WERI-Rb-1 (cell line): ENCODE data around the gene INTS14.

Experiments used
- DNase-seq: peaks from one replicate; pipeline ENCODE4 v3.0.0-alpha.2; 2020
- H3K27ac ChIP-seq: fragments of 250-450 bp; sonication (Bioruptor Pico); 2 replicates; pipeline ENCODE4 v1.5.1; 2020; ENCODE audit warnings: mild to moderate bottlenecking, moderate library complexity
- H3K27me3 ChIP-seq: fragments of 250-450 bp; sonication (Bioruptor Pico); 2 replicates; pipeline ENCODE4 v1.5.1; 2021; ENCODE audit warnings: mild to moderate bottlenecking, low read depth, moderate library complexity; ENCODE audit not compliant: insufficient read depth, severe bottlenecking
- H3K36me3 ChIP-seq: fragments of 250-450 bp; sonication (Bioruptor Pico); 2 replicates; pipeline ENCODE4 v1.5.1; 2020; ENCODE audit warnings: mild to moderate bottlenecking, moderate library complexity
- H3K4me3 ChIP-seq: 2 replicates; pipeline ENCODE4 v1.5.1; 2011; ENCODE audit warnings: low read depth, mild to moderate bottlenecking, control low read depth, low read length
- H3K9me3 ChIP-seq: fragments of 250-450 bp; sonication (Bioruptor Pico); 2 replicates; pipeline ENCODE4 v1.5.1; 2021; ENCODE audit warnings: mild to moderate bottlenecking, moderate library complexity; ENCODE audit not compliant: severe bottlenecking
- CTCF ChIP-seq: IDR thresholded peaks from 2 replicates; pipeline ENCODE4 v1.5.1; 2011; ENCODE audit warnings: low read depth, mild to moderate bottlenecking, control low read depth, inconsistent platforms, low read length

Gene INTS14

GRCh38 chr15:65547841-65548240, 63.1 kb downstream of the INTS14 start:
- H3K9me3 ChIP-seq, result no peaks in the 10 kb centered on the region
- no peak for TF ChIP-seq CTCF
- no peaks in the 10 kb centered on the region for H3K27me3 ChIP-seq
- H3K4me3 ChIP-seq, result no peak overlapping the region
- peaks cover 16% of the 10 kb centered on the region for H3K36me3 ChIP-seq
- no peak overlapping the region for H3K27ac ChIP-seq
- no peak for DNase-seq

GRCh38 chr15:65541231-65541820, 69.6 kb downstream of the INTS14 start:
- no peak overlapping the region for H3K27ac ChIP-seq
- peaks cover 29% of the 10 kb centered on the region for H3K36me3 ChIP-seq
- H3K4me3 ChIP-seq, result no peak overlapping the region
- no peaks in the 10 kb centered on the region for H3K9me3 ChIP-seq
- no peak for DNase-seq
- no peaks in the 10 kb centered on the region for H3K27me3 ChIP-seq
- no peak for TF ChIP-seq CTCF

- no peak overlapping the region for H3K4me3 ChIP-seq
- no peak for DNase-seq
- peaks cover 39% of the 10 kb centered on the region for H3K36me3 ChIP-seq
- no peak overlapping the region for H3K27ac ChIP-seq
- H3K9me3 ChIP-seq, result no peaks in the 10 kb centered on the region
- TF ChIP-seq CTCF, result no peak
- H3K27me3 ChIP-seq, result no peaks in the 10 kb centered on the region
Observed at GRCh38 chr15:65540314-65540713, 70.6 kb downstream of the INTS14 start.

- no peak overlapping the region for H3K27ac ChIP-seq
- H3K4me3 ChIP-seq, result no peak overlapping the region
- H3K36me3 ChIP-seq, result peaks cover 61% of the 10 kb centered on the region
- H3K27me3 ChIP-seq, result no peaks in the 10 kb centered on the region
- no peak for DNase-seq
- H3K9me3 ChIP-seq, result no peaks in the 10 kb centered on the region
- TF ChIP-seq CTCF, result no peak
Observed at GRCh38 chr15:65535192-65535591, 75.7 kb downstream of the INTS14 start.

GRCh38 chr15:65533057-65533756, 77.7 kb downstream of the INTS14 start:
- no peak for TF ChIP-seq CTCF
- DNase-seq, result peak; percentile 14
- no peaks in the 10 kb centered on the region for H3K27me3 ChIP-seq
- peaks cover 48% of the 10 kb centered on the region for H3K36me3 ChIP-seq
- no peak overlapping the region for H3K4me3 ChIP-seq
- H3K9me3 ChIP-seq, result no peaks in the 10 kb centered on the region
- no peak overlapping the region for H3K27ac ChIP-seq

- Histone ChIP-seq H3K4me3 (no peak overlapping the region), H3K27me3 (no peaks in the 10 kb centered on the region), H3K27ac (no peak overlapping the region)
Observed at GRCh38 chr15:65532738-65533051, 78.2 kb downstream of the INTS14 start.

More at GRCh38 chr15:65532738-65533051, 78.2 kb downstream of the INTS14 start:
- no peak for TF ChIP-seq CTCF
- Histone ChIP-seq H3K36me3 (peaks cover 45% of the 10 kb centered on the region), H3K9me3 (no peaks in the 10 kb centered on the region)
- no peak for DNase-seq
